MM.1S (cell line): Measurements from ENCODE around the gene SLC38A7.

ENCODE experiments used
- DNase-seq: peaks from one replicate; pipeline ENCODE4 v3.0.0-alpha.2; 2015
- H2AFZ ChIP-seq: fragments of 300-600 bp; sonication (generic); 2 replicates; pipeline ENCODE4 v1.6.0; 2016; ENCODE audit warnings: antibody characterized with exemption, low read length
- H3F3A ChIP-seq: fragments of 300-600 bp; sonication (generic); 2 replicates; pipeline ENCODE4 v1.6.1; 2016; ENCODE audit warnings: mild to moderate bottlenecking, antibody characterized with exemption, low read length, moderate library complexity, mixed read lengths; ENCODE audit not compliant: insufficient read depth
- H3K27ac ChIP-seq: fragments of 300-600 bp; sonication (generic); 2 replicates; pipeline ENCODE4 v1.5.1; 2016; ENCODE audit warnings: mild to moderate bottlenecking, low read length
- H3K27me3 ChIP-seq: fragments of 300-600 bp; sonication (generic); replicated peaks from 2 replicates; pipeline ENCODE4 v1.6.0; 2016; ENCODE audit warnings: low read length; ENCODE audit not compliant: insufficient read depth
- H3K36me3 ChIP-seq: fragments of 300-600 bp; sonication (generic); replicated peaks from 2 replicates; pipeline ENCODE4 v1.6.1; 2016; ENCODE audit warnings: mild to moderate bottlenecking, low read length, mixed read lengths; ENCODE audit not compliant: insufficient read depth
- H3K4me1 ChIP-seq: fragments of 300-600 bp; sonication (generic); 2 replicates; pipeline ENCODE4 v1.6.1; 2016; ENCODE audit warnings: low read length, mixed read lengths
- H3K4me2 ChIP-seq: fragments of 300-600 bp; sonication (generic); 2 replicates; pipeline ENCODE4 v1.6.0; 2016; ENCODE audit warnings: low read depth, low read length
- H3K4me3 ChIP-seq: fragments of 300-600 bp; sonication (generic); 2 replicates; pipeline ENCODE4 v1.5.1; 2016; ENCODE audit warnings: low read length, mixed read lengths
- H3K79me2 ChIP-seq: fragments of 300-600 bp; sonication (generic); 2 replicates; pipeline ENCODE4 v1.6.1; 2016; ENCODE audit warnings: mixed run types, low read length, mixed read lengths
- H3K9ac ChIP-seq: fragments of 300-600 bp; sonication (generic); 2 replicates; pipeline ENCODE4 v1.6.1; 2016; ENCODE audit warnings: low read length, mixed read lengths
- H3K9me2 ChIP-seq: fragments of 300-600 bp; sonication (generic); replicated peaks from 2 replicates; pipeline ENCODE4 v1.6.1; 2016; ENCODE audit warnings: mild to moderate bottlenecking, low read length, mixed read lengths; ENCODE audit not compliant: insufficient read depth
- H3K9me3 ChIP-seq: fragments of 300-600 bp; sonication (generic); replicated peaks from 2 replicates; pipeline ENCODE4 v1.6.1; 2016; ENCODE audit warnings: mild to moderate bottlenecking, low read length, mixed read lengths; ENCODE audit not compliant: insufficient read depth
- H4K20me1 ChIP-seq: fragments of 300-600 bp; sonication (generic); 2 replicates; pipeline ENCODE4 v1.6.1; 2016; ENCODE audit warnings: mild to moderate bottlenecking, low read length, moderate library complexity, mixed read lengths; ENCODE audit not compliant: insufficient read depth
- CTCF ChIP-seq: fragments of 300-600 bp; sonication (generic); IDR thresholded peaks from 2 replicates; pipeline ENCODE4 v1.5.1; 2016; ENCODE audit warnings: antibody characterized with exemption, low read length, mixed read lengths
- EZH2 ChIP-seq: fragments of 300-600 bp; sonication (generic); optimal IDR thresholded peaks from 2 replicates; pipeline ENCODE3; 2017; ENCODE audit warnings: low read depth, mild to moderate bottlenecking, antibody characterized with exemption, low read length, mixed read lengths
- EZH2phosphoT487 ChIP-seq: fragments of 300-600 bp; sonication (generic); IDR thresholded peaks from 2 replicates; pipeline ENCODE4 v1.6.1; 2018; ENCODE audit warnings: antibody characterized with exemption, low read length

The SLC38A7 gene

GRCh38 chr16:58684354-58685083 lies at the start of gene SLC38A7:
SLC38A7 (minus strand) TSS chr16:58684770; CDS start chr16:58680126, 4,644 bp downstream.
- TF ChIP-seq EZH2 (no peak), CTCF (no peak), EZH2phosphoT487 (no peak)
- H3K27me3 ChIP-seq = no peaks in the 10 kb centered on the region
- peak within 1 kb of the TSS; percentile 79 for H3K4me2 ChIP-seq
- peak within 1 kb of the TSS; percentile 65 for H3K9ac ChIP-seq
- no peaks in the 10 kb centered on the region for H3F3A ChIP-seq
- peak within 1 kb of the TSS; percentile 79 for H3K4me3 ChIP-seq
- peak within 1 kb of the TSS; percentile 96 for H2AFZ ChIP-seq
- no peaks in the 10 kb centered on the region for H4K20me1 ChIP-seq
- H3K36me3 ChIP-seq = no peaks in the 10 kb centered on the region
- H3K9me3 ChIP-seq = no peaks in the 10 kb centered on the region
- H3K27ac ChIP-seq = no peak within 1 kb of the TSS
- DNase-seq = peak; percentile 86
- peaks cover 6% of the 10 kb centered on the region for H3K79me2 ChIP-seq
- H3K4me1 ChIP-seq = peaks cover 7% of the 10 kb centered on the region; the same call in 1 of the 2 replicates
- no peaks in the 10 kb centered on the region for H3K9me2 ChIP-seq

GRCh38 chr16:58733671-58734458 lies 49.3 kb upstream of the SLC38A7 start, which contains the start of gene GOT2:
GOT2 (minus strand) TSS chr16:58734316; CDS start chr16:58734228, 88 bp downstream.
- Histone ChIP-seq H3K36me3 (no peaks in the 10 kb centered on the region), H3K4me3 (peak within 1 kb of the TSS; percentile 97), H3K79me2 (peaks cover 52% of the 10 kb centered on the region), H3K4me1 (peaks cover 5% of the 10 kb centered on the region; the same call in 1 of the 2 replicates), H3K9ac (peak within 1 kb of the TSS; percentile 80), H4K20me1 (no peaks in the 10 kb centered on the region; the same call in 1 of the 2 replicates), H3K4me2 (peak within 1 kb of the TSS; percentile 63), H3K9me2 (no peaks in the 10 kb centered on the region), H3K27ac (peak within 1 kb of the TSS; percentile 48; the same call in 1 of the 2 replicates), H3K9me3 (no peaks in the 10 kb centered on the region), H2AFZ (peak within 1 kb of the TSS; percentile 85), H3F3A (no peaks in the 10 kb centered on the region), H3K27me3 (no peaks in the 10 kb centered on the region)
- peak; percentile 87 for DNase-seq
- TF ChIP-seq EZH2 (no peak), CTCF (peak; percentile 94)

- H3K27me3 ChIP-seq = no peaks in the 10 kb centered on the region
- H3K9me3 ChIP-seq = no peaks in the 10 kb centered on the region
- no peak for TF ChIP-seq EZH2
- no peak for TF ChIP-seq CTCF
- TF ChIP-seq EZH2phosphoT487 = no peak
- H3K4me2 ChIP-seq = peak overlapping the region; percentile 63
- peaks cover 5% of the 10 kb centered on the region; the same call in 1 of the 2 replicates for H3K4me1 ChIP-seq
- no peaks in the 10 kb centered on the region for H3K36me3 ChIP-seq
- H3K4me3 ChIP-seq = peak overlapping the region; percentile 97
- H4K20me1 ChIP-seq = no peaks in the 10 kb centered on the region; the same call in 1 of the 2 replicates
- no peak for DNase-seq
- peaks cover 57% of the 10 kb centered on the region for H3K79me2 ChIP-seq
- peak overlapping the region; percentile 80 for H3K9ac ChIP-seq
- H3K9me2 ChIP-seq = no peaks in the 10 kb centered on the region
- peak overlapping the region; percentile 48; the same call in 1 of the 2 replicates for H3K27ac ChIP-seq
- no peaks in the 10 kb centered on the region for H3F3A ChIP-seq
- peak overlapping the region; percentile 85 for H2AFZ ChIP-seq
Observed at GRCh38 chr16:58733248-58733670, 48.7 kb upstream of the SLC38A7 start.
